K562 (cell line): ENCODE data around the gene AGAP3. TPM values are rescaled to one million over a fixed set of nuclear protein-coding genes. Genes with fewer than 3 reads are reported as not detected.

Experiments
- BHLHE40 ChIP-seq: IDR thresholded peaks from 2 replicates; pipeline ENCODE4 v1.6.1; 2011; ENCODE audit warnings: low read length, improper control_type of control experiment
- ESRRA ChIP-seq: fragments of 450-650 bp; IDR thresholded peaks from 2 replicates; pipeline ENCODE4 v1.6.1; 2014; ENCODE audit warnings: low read depth, mild to moderate bottlenecking, moderate library complexity, borderline replicate concordance
- FOXK1 ChIP-seq: sonication (generic); formaldehyde crosslinking; IDR thresholded peaks from 2 replicates; pipeline ENCODE4 v1.8.0; 2022; ENCODE audit warnings: missing genetic modification reagents, mild to moderate bottlenecking, borderline replicate concordance
- HDAC1 ChIP-seq, 2 experiments: fragments of 450-650 bp; IDR thresholded peaks; 2 replicates each; pipeline ENCODE4 v1.6.1; 2016 to 2017; ENCODE audit warnings: inconsistent platforms in 1 of 2, mild to moderate bottlenecking in 1 of 2, moderate library complexity in 1 of 2
- MTA3 ChIP-seq: fragments of 450-650 bp; formaldehyde crosslinking; IDR thresholded peaks from 2 replicates; pipeline ENCODE4 v1.6.1; 2017; ENCODE audit warnings: mild to moderate bottlenecking, borderline replicate concordance
- NFE2L1 ChIP-seq: fragments of 450-650 bp; IDR thresholded peaks from 2 replicates; pipeline ENCODE4 v1.6.1; 2016; ENCODE audit warnings: missing genetic modification characterization, low read depth, mild to moderate bottlenecking, missing compliant biosample characterization, moderate library complexity, borderline replicate concordance
- NONO ChIP-seq, 2 experiments: fragments of 200-400 bp in 1 of 2; fragments of 450-650 bp in 1 of 2; formaldehyde crosslinking in 1 of 2; IDR thresholded peaks; 2 replicates each; pipeline ENCODE4 v1.6.1; 2017; ENCODE audit warnings: low read depth in 2 of 2, mild to moderate bottlenecking in 2 of 2, moderate library complexity in 2 of 2, low read length in 1 of 2
- PHF8 ChIP-seq: fragments of 200-600 bp; sonication (generic); IDR thresholded peaks from 2 replicates; pipeline ENCODE4 v1.6.1; 2012; ENCODE audit warnings: mixed run types, mild to moderate bottlenecking, inconsistent platforms, low read length, moderate library complexity, borderline replicate concordance
- RBFOX2 ChIP-seq: fragments of 200-400 bp; formaldehyde crosslinking; IDR thresholded peaks from 2 replicates; pipeline ENCODE4 v1.6.1; 2017; ENCODE audit warnings: low read depth, mild to moderate bottlenecking, low read length, moderate library complexity
- SMARCA5 ChIP-seq: fragments of 450-650 bp; IDR thresholded peaks from 2 replicates; pipeline ENCODE4 v1.6.1; 2016
- SUPT5H ChIP-seq: fragments of 450-650 bp; IDR thresholded peaks from 2 replicates; pipeline ENCODE4 v1.6.1; 2016
- THAP12 ChIP-seq: fragments of 250-450 bp; sonication (Bioruptor Pico); IDR thresholded peaks from 2 replicates; pipeline ENCODE4 v1.9.0; 2021; ENCODE audit warnings: mild to moderate bottlenecking, inconsistent platforms
- ZNF707 ChIP-seq: fragments of 250-450 bp; sonication (Bioruptor Pico); conservative IDR thresholded peaks from 2 replicates; pipeline ENCODE4 v1.8.0; 2022; ENCODE audit warnings: inconsistent platforms, mild to moderate bottlenecking, moderate library complexity
- polyA plus RNA-seq, 8 experiments: library from polyadenylated mRNA; depleted of rRNA in 4 of 8; stranded (reverse) in 5 of 8; unstranded in 3 of 8; fragments of >200 nt; fragmentation: Nextera tagmentation in 2 of 8; fragmentation: Illumina TruSeq in 1 of 8; extraction: Ambion mirVana in 2 of 8; extraction: Trizol in 1 of 8; gene quantifications; 2 replicates each; pipeline versions ENCODE4 v1.2.1 to v1.2.3, GENCODE V29; 2011 to 2014; ENCODE audit warnings: inconsistent platforms in 1 of 8, missing spikeins in 1 of 8
- total RNA-seq, 7 experiments: library from RNA; depleted of rRNA in 6 of 7; stranded (reverse); fragments of >200 nt in 6 of 7; fragmentation: Illumina TruSeq in 2 of 7; extraction: Trizol in 2 of 7; gene quantifications; 2 replicates each; pipeline versions ENCODE4 v1.2.1 to v1.2.3, GENCODE V29; 2011 to 2021; ENCODE audit warnings: low replicate concordance in 1 of 7
- TF ChIP-seq, protein P1 (sequence below): sonication (generic); formaldehyde crosslinking; IDR thresholded peaks from 2 replicates; pipeline ENCODE4 v1.5.0; 2020; ENCODE audit warnings: missing genetic modification reagents
- TF ChIP-seq, protein P2 (sequence below), 2 experiments: fragments of 450-650 bp; formaldehyde crosslinking in 1 of 2; IDR thresholded peaks; 2 replicates each; pipeline versions ENCODE4 v1.4.0 to v1.6.1; 2014 to 2020; ENCODE audit warnings: mild to moderate bottlenecking in 2 of 2, borderline replicate concordance in 1 of 2, low read depth in 1 of 2

Gene AGAP3
- total and polyA plus RNA-seq, 9 of the 15 experiments (the other 6 are each of a cell fraction or from before 2014, with no cell fraction given) = 3.4 to 208 (median 62.2) TPM

- TF ChIP-seq ZNF707 (CRISPR knock-in tag) = no peak
- TF ChIP-seq BHLHE40 = peak; percentile 95
- no peak for TF ChIP-seq FOXK1 (CRISPR knock-in tag)
- TF ChIP-seq PHF8 = no peak
- TF ChIP-seq, protein P1, sequence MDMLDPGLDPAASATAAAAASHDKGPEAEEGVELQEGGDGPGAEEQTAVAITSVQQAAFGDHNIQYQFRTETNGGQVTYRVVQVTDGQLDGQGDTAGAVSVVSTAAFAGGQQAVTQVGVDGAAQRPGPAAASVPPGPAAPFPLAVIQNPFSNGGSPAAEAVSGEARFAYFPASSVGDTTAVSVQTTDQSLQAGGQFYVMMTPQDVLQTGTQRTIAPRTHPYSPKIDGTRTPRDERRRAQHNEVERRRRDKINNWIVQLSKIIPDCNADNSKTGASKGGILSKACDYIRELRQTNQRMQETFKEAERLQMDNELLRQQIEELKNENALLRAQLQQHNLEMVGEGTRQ = peak; percentile 78
- no peak for TF ChIP-seq THAP12 (CRISPR knock-in tag)
- no peak for TF ChIP-seq NFE2L1 (tag)
- TF ChIP-seq, protein P2, sequence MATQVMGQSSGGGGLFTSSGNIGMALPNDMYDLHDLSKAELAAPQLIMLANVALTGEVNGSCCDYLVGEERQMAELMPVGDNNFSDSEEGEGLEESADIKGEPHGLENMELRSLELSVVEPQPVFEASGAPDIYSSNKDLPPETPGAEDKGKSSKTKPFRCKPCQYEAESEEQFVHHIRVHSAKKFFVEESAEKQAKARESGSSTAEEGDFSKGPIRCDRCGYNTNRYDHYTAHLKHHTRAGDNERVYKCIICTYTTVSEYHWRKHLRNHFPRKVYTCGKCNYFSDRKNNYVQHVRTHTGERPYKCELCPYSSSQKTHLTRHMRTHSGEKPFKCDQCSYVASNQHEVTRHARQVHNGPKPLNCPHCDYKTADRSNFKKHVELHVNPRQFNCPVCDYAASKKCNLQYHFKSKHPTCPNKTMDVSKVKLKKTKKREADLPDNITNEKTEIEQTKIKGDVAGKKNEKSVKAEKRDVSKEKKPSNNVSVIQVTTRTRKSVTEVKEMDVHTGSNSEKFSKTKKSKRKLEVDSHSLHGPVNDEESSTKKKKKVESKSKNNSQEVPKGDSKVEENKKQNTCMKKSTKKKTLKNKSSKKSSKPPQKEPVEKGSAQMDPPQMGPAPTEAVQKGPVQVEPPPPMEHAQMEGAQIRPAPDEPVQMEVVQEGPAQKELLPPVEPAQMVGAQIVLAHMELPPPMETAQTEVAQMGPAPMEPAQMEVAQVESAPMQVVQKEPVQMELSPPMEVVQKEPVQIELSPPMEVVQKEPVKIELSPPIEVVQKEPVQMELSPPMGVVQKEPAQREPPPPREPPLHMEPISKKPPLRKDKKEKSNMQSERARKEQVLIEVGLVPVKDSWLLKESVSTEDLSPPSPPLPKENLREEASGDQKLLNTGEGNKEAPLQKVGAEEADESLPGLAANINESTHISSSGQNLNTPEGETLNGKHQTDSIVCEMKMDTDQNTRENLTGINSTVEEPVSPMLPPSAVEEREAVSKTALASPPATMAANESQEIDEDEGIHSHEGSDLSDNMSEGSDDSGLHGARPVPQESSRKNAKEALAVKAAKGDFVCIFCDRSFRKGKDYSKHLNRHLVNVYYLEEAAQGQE (IDR thresholded peaks at IDR 0.05; ENCODE audit: borderline replicate concordance) = peak; percentile 14; the same call in 1 of the 2 replicates
- TF ChIP-seq, protein P2 (CRISPR knock-in tag; IDR thresholded peaks at IDR 0.05; ENCODE audit: low read depth) = no peak
- TF ChIP-seq MTA3 = no peak
- TF ChIP-seq RBFOX2 = no peak
- no peak for TF ChIP-seq SMARCA5
- TF ChIP-seq HDAC1 (IDR thresholded peaks at IDR 0.05) = peak in 1 of 2 experiments; percentile 34; a peak in 1 of 4 replicates
- no peak for TF ChIP-seq NONO (IDR thresholded peaks at IDR 0.05; ENCODE audit: low read depth in 2 of 2, low read length in 1 of 2)
- peak; percentile 20 for TF ChIP-seq SUPT5H
- no peak for TF ChIP-seq ESRRA
Observed at GRCh38 chr7:151078233-151079040, 7.8 kb upstream of the AGAP3 start (continued).
